Measurements from ENCODE around the gene PARP15.
A peak's percentile ranks its signal among the peaks of the same experiment; 100 is the strongest.

The PARP15 gene

GRCh38 chr3:122577409-122578031, at the start of gene PARP15:
PARP15 (plus strand) TSS chr3:122577650; CDS start chr3:122577668, 18 bp downstream.
- Mint-ChIP-seq H3K27me3 (no peaks in the 10 kb centered on the region), H3K4me3 (peak within 1 kb of the TSS; percentile 99), H3K27ac (peak within 1 kb of the TSS; percentile 99), H3K36me3 (ENCODE audit: low read depth) (peaks cover 47% of the 10 kb centered on the region), H3K4me1 (ENCODE audit: low read depth) (peaks cover 85% of the 10 kb centered on the region), H3K9me3 (peaks cover 12% of the 10 kb centered on the region)

DNA sequence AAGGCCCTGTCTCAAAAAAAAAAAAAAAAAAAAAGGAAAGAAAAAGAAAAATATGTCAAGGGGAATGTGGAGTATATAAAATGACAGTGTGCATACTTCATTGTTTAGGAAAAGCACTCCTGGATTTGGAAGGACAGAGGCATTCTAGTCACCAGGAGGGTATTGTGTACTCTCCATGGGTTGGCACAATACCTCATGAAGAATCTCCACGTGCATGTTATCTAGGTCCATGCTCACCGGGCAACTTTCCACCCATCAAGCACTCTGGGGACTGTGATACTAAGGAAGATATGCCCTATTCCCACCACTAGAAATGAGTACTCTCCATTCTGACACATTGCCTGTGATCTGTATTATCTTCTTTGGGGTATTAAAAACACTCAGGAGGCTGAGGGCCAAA, 47.3 kb upstream of the PARP15 start:
- H3K4me1 Mint-ChIP-seq (ENCODE audit: low read depth): peaks cover 36% of the 10 kb centered on the region
- peaks cover 58% of the 10 kb centered on the region for H3K36me3 Mint-ChIP-seq (ENCODE audit: low read depth)
- H3K27me3 Mint-ChIP-seq: no peaks in the 10 kb centered on the region
- no peak overlapping the region for H3K27ac Mint-ChIP-seq
- H3K9me3 Mint-ChIP-seq: no peaks in the 10 kb centered on the region
- H3K4me3 Mint-ChIP-seq: no peak overlapping the region

- peaks cover 59% of the 10 kb centered on the region for H3K36me3 Mint-ChIP-seq (ENCODE audit: low read depth)
- H3K27ac Mint-ChIP-seq: peak overlapping the region; percentile 89
- H3K27me3 Mint-ChIP-seq: no peaks in the 10 kb centered on the region
- H3K9me3 Mint-ChIP-seq: no peaks in the 10 kb centered on the region
- H3K4me1 Mint-ChIP-seq (ENCODE audit: low read depth): peaks cover 46% of the 10 kb centered on the region
- H3K4me3 Mint-ChIP-seq: peak overlapping the region; percentile 36
Measured at GRCh38 chr3:122533480-122533879, 44.0 kb upstream of the PARP15 start.

DNA sequence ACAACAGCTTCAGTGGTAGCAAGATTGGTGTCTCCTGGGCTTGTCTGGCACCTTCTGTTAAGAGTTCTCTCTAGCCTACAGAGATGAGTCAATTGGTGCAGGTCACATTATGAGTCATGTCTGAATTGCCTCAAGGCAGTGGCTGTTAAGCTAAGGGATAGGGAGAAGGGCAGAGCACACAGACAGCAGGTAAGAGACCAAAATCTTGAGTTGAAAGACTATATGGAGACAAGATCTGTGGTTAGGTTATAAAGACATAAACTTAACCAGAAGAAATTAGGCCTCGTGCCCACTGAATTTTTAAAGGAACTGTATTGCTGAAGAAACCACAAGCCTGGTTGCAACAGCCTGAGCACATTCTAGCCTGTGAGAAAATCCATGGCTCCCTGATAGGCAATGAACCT, 43.5 kb upstream of the PARP15 start:
- Mint-ChIP-seq H3K36me3 (ENCODE audit: low read depth) (peaks cover 64% of the 10 kb centered on the region), H3K4me3 (peak overlapping the region; percentile 17), H3K27me3 (no peaks in the 10 kb centered on the region), H3K9me3 (no peaks in the 10 kb centered on the region), H3K27ac (peak overlapping the region; percentile 89), H3K4me1 (ENCODE audit: low read depth) (peaks cover 46% of the 10 kb centered on the region)

GRCh38 chr3:122535964-122536631, 41.4 kb upstream of the PARP15 start:
- Mint-ChIP-seq H3K4me3 (no peak overlapping the region), H3K4me1 (ENCODE audit: low read depth) (peaks cover 46% of the 10 kb centered on the region), H3K36me3 (ENCODE audit: low read depth) (peaks cover 68% of the 10 kb centered on the region), H3K27me3 (no peaks in the 10 kb centered on the region), H3K27ac (no peak overlapping the region), H3K9me3 (no peaks in the 10 kb centered on the region)

DNA sequence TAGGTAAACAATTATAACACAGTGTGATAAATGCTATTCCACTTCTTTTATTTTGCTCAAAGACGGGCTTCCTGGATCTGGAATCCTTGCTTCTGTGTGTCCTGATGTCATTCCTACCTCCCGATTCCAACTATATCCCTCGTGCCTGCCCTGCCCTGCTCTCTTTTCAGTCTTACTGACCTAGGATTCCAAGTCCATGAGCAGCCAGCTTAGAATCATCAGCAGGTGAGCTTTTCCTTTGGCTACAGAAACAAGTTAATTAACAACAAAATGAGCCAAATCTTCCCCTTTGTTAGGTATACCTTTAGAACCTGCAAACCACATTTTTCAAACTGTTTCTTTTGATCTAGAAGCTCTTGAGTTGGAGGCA, 40.8 kb upstream of the PARP15 start:
- Mint-ChIP-seq H3K27ac (no peak overlapping the region), H3K4me3 (no peak overlapping the region)

GRCh38 chr3:122538956-122539490, 38.4 kb upstream of the PARP15 start:
- H3K36me3 Mint-ChIP-seq (ENCODE audit: low read depth): peaks cover 61% of the 10 kb centered on the region
- no peak overlapping the region for H3K27ac Mint-ChIP-seq
- H3K4me1 Mint-ChIP-seq (ENCODE audit: low read depth): peaks cover 22% of the 10 kb centered on the region
- H3K4me3 Mint-ChIP-seq: no peak overlapping the region
- no peaks in the 10 kb centered on the region for H3K9me3 Mint-ChIP-seq
- H3K27me3 Mint-ChIP-seq: no peaks in the 10 kb centered on the region

More for the DNA sequence above, 40.8 kb upstream of the PARP15 start:
- Mint-ChIP-seq H3K36me3 (ENCODE audit: low read depth) (peaks cover 69% of the 10 kb centered on the region), H3K27me3 (no peaks in the 10 kb centered on the region), H3K4me1 (ENCODE audit: low read depth) (peaks cover 46% of the 10 kb centered on the region), H3K9me3 (no peaks in the 10 kb centered on the region)

DNA sequence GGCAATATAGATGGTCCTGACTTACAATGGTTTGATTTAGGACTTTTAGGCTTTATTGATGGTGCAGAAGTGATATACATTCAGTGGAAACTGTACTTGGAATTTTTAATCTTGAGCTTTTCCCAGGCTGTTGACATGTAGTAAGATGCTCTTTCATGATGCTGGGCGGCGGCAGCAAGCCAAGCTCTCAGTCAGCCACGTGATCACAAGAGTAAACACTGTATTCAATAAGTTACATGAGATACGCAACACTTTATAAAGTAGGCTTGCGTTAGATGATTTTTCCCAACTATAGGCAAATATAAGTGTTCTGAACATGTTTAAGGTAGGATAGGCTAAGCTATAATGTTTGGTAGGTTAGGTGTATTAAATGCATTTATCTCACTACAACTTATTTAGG, 31.3 kb upstream of the PARP15 start:
- Mint-ChIP-seq H3K27me3 (no peaks in the 10 kb centered on the region), H3K4me1 (ENCODE audit: low read depth) (no peaks in the 10 kb centered on the region), H3K27ac (no peak overlapping the region), H3K36me3 (ENCODE audit: low read depth) (peaks cover 70% of the 10 kb centered on the region), H3K9me3 (no peaks in the 10 kb centered on the region), H3K4me3 (no peak overlapping the region)

DNA sequence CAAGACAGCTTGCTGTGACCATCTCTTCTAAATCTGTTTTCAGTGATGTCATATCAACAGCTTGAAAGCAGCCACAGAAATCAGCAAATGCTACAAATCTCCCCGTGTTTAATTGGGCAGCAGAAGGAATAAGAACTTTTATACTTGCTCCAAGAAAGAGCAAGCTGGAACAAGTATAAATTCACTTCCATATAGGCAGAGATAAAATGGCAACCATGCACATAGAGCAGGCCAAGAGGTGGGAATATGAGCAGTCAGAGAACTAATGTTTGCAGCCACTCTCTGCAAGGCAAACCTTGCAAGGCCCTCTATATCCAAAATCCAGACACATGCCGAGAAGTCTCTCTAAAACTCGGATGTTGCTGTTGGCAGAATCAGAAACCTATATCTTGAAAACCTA, 29.4 kb upstream of the PARP15 start:
- Mint-ChIP-seq H3K27ac (no peak overlapping the region), H3K27me3 (no peaks in the 10 kb centered on the region), H3K4me1 (ENCODE audit: low read depth) (peaks cover 1% of the 10 kb centered on the region), H3K4me3 (no peak overlapping the region), H3K36me3 (ENCODE audit: low read depth) (peaks cover 75% of the 10 kb centered on the region), H3K9me3 (no peaks in the 10 kb centered on the region)

- Mint-ChIP-seq H3K27me3 (no peaks in the 10 kb centered on the region), H3K4me3 (no peak overlapping the region), H3K36me3 (ENCODE audit: low read depth) (peaks cover 75% of the 10 kb centered on the region), H3K4me1 (ENCODE audit: low read depth) (peaks cover 7% of the 10 kb centered on the region), H3K9me3 (no peaks in the 10 kb centered on the region), H3K27ac (no peak overlapping the region)
Measured at GRCh38 chr3:122548619-122549018, 28.8 kb upstream of the PARP15 start.

GRCh38 chr3:122553171-122553570, 24.3 kb upstream of the PARP15 start:
- peaks cover 81% of the 10 kb centered on the region for H3K36me3 Mint-ChIP-seq (ENCODE audit: low read depth)

GRCh38 chr3:122555275-122556071, 22.0 kb upstream of the PARP15 start:
- peaks cover 22% of the 10 kb centered on the region for H3K4me1 Mint-ChIP-seq (ENCODE audit: low read depth)
- H3K9me3 Mint-ChIP-seq: no peaks in the 10 kb centered on the region
- no peak overlapping the region for H3K27ac Mint-ChIP-seq
- H3K4me3 Mint-ChIP-seq: no peak overlapping the region
- H3K27me3 Mint-ChIP-seq: no peaks in the 10 kb centered on the region
- H3K36me3 Mint-ChIP-seq (ENCODE audit: low read depth): peaks cover 74% of the 10 kb centered on the region

More at GRCh38 chr3:122553171-122553570, 24.3 kb upstream of the PARP15 start:
- Mint-ChIP-seq H3K9me3 (no peaks in the 10 kb centered on the region), H3K4me3 (no peak overlapping the region), H3K4me1 (ENCODE audit: low read depth) (peaks cover 16% of the 10 kb centered on the region), H3K27me3 (no peaks in the 10 kb centered on the region), H3K27ac (no peak overlapping the region)

- Mint-ChIP-seq H3K27me3 (no peaks in the 10 kb centered on the region), H3K27ac (no peak overlapping the region), H3K9me3 (no peaks in the 10 kb centered on the region)
Measured at GRCh38 chr3:122557356-122557755, 20.1 kb upstream of the PARP15 start.

DNA sequence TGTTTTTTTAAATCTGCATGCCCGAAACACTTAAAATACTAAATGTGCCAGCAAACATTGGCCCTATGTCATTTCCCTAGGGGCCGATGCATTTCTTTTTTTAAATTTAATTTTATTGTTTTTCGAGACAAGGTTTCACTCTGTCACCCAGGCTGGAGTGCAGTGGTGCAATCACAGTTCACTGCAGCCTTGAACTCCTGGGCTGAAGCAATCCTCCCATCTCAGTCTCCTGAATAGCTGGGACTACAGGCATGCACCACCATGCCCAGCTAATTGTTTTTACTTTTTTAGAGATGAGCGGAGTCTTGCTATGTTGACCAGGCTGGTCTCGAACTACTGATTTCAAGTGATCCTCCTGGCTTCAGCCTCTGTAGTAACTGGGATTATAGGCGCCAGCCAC, 18.8 kb upstream of the PARP15 start:
- Mint-ChIP-seq H3K4me1 (ENCODE audit: low read depth) (peaks cover 43% of the 10 kb centered on the region), H3K36me3 (ENCODE audit: low read depth) (peaks cover 64% of the 10 kb centered on the region), H3K27me3 (no peaks in the 10 kb centered on the region)

More at GRCh38 chr3:122557356-122557755, 20.1 kb upstream of the PARP15 start:
- peaks cover 64% of the 10 kb centered on the region for H3K36me3 Mint-ChIP-seq (ENCODE audit: low read depth)
- peaks cover 37% of the 10 kb centered on the region for H3K4me1 Mint-ChIP-seq (ENCODE audit: low read depth)
- no peak overlapping the region for H3K4me3 Mint-ChIP-seq

GRCh38 chr3:122559906-122560305, 17.5 kb upstream of the PARP15 start:
- no peak overlapping the region for H3K27ac Mint-ChIP-seq
- no peak overlapping the region for H3K4me3 Mint-ChIP-seq
- peaks cover 43% of the 10 kb centered on the region for H3K4me1 Mint-ChIP-seq (ENCODE audit: low read depth)
- no peaks in the 10 kb centered on the region for H3K9me3 Mint-ChIP-seq
- peaks cover 62% of the 10 kb centered on the region for H3K36me3 Mint-ChIP-seq (ENCODE audit: low read depth)
- H3K27me3 Mint-ChIP-seq: no peaks in the 10 kb centered on the region

More for the DNA sequence above, 18.8 kb upstream of the PARP15 start:
- Mint-ChIP-seq H3K4me3 (no peak overlapping the region), H3K27ac (no peak overlapping the region), H3K9me3 (no peaks in the 10 kb centered on the region)
